IMR-90 (cell line): Measurements from ENCODE around the gene DHX38. TPM values are rescaled to one million over a fixed set of nuclear protein-coding genes. Genes with fewer than 3 reads are reported as not detected.

Experiments
- ATAC-seq: fragments of 200-7000 bp; cut with Tn5 transposase; 2 replicates; pipeline ENCODE4 v1.9.1; 2020; ENCODE audit warnings: low read depth, mild to moderate bottlenecking, moderate library complexity
- BruUV-seq: library from RNA; stranded (reverse); fragments of 400-500 nt; replicated peaks from 2 replicates; lab custom pipeline; 2021; lab: Mats Ljungman, UMichigan
- CTCF ChIA-PET: fragments of 300-600 bp; formaldehyde crosslinking; extraction: SDS; loops from one replicate; lab custom pipeline; 2021; ENCODE audit warnings: antibody characterized with exemption; lab: Yijun Ruan, JAX
- POLR2A ChIA-PET: fragments of 300-600 bp; sonication (Branson Sonifier 250); formaldehyde crosslinking; loops from one replicate; lab custom pipeline; 2022; ENCODE audit warnings: antibody characterized with exemption; ENCODE audit not compliant: unreplicated experiment; lab: Charles Lee
- DNase-seq: peaks from one replicate; pipeline ENCODE4 v3.0.0; 2013
- H2AFZ ChIP-seq: replicated peaks from 2 replicates; pipeline ENCODE3; 2013; ENCODE audit warnings: low read length, mild to moderate bottlenecking; ENCODE audit not compliant: poor library complexity
- H2AK5ac ChIP-seq: 2 replicates; pipeline ENCODE4 v1.6.1; 2013; ENCODE audit warnings: low read depth, low read length, inconsistent platforms
- H2AK9ac ChIP-seq: replicated peaks from 2 replicates; pipeline ENCODE3; 2013; ENCODE audit warnings: mild to moderate bottlenecking, low read depth, low read length, moderate library complexity; ENCODE audit not compliant: poor library complexity
- H2BK120ac ChIP-seq: 2 replicates; pipeline ENCODE4 v1.6.1; 2013; ENCODE audit warnings: low read depth, low read length, inconsistent platforms
- H2BK15ac ChIP-seq: 3 replicates; pipeline ENCODE4 v1.6.1; 2013; ENCODE audit warnings: low read depth, low read length, inconsistent platforms
- H2BK20ac ChIP-seq: 2 replicates; pipeline ENCODE4 v1.6.1; 2013; ENCODE audit warnings: low read depth, mild to moderate bottlenecking, inconsistent platforms, low read length, moderate library complexity
- H2BK5ac ChIP-seq: 2 replicates; pipeline ENCODE4 v1.6.1; 2013; ENCODE audit warnings: mild to moderate bottlenecking, low read depth, low read length, inconsistent platforms; ENCODE audit not compliant: poor library complexity, severe bottlenecking
- H3K14ac ChIP-seq: replicated peaks from 2 replicates; pipeline ENCODE4 v1.6.1; 2013; ENCODE audit warnings: low read depth, low read length, inconsistent platforms
- H3K18ac ChIP-seq: 2 replicates; pipeline ENCODE4 v1.6.1; 2013; ENCODE audit warnings: low read depth, low read length, control low read depth
- H3K23ac ChIP-seq: 2 replicates; pipeline ENCODE4 v1.6.1; 2013; ENCODE audit warnings: low read depth, low read length, inconsistent platforms
- H3K27ac ChIP-seq: 2 replicates; pipeline ENCODE4 v1.5.1; 2013; ENCODE audit warnings: mild to moderate bottlenecking, control low read depth, low read length; ENCODE audit not compliant: insufficient read depth
- H3K27me3 ChIP-seq: 2 replicates; pipeline ENCODE4 v1.6.1; 2013; ENCODE audit warnings: low read length; ENCODE audit not compliant: control insufficient read depth, insufficient read depth
- H3K36me3 ChIP-seq: 2 replicates; pipeline ENCODE4 v1.6.1; 2013; ENCODE audit warnings: low read length, mixed read lengths; ENCODE audit not compliant: control insufficient read depth, insufficient read depth
- H3K4ac ChIP-seq: 2 replicates; pipeline ENCODE4 v1.6.1; 2013; ENCODE audit warnings: low read depth, low read length, inconsistent platforms
- H3K4me1 ChIP-seq: 2 replicates; pipeline ENCODE4 v1.6.1; 2013; ENCODE audit warnings: low read length, mixed read lengths; ENCODE audit not compliant: control insufficient read depth, insufficient read depth
- H3K4me2 ChIP-seq: 2 replicates; pipeline ENCODE4 v1.6.1; 2013; ENCODE audit warnings: low read depth, mild to moderate bottlenecking, control low read depth, low read length, moderate library complexity
- H3K4me3 ChIP-seq: 2 replicates; pipeline ENCODE4 v1.5.1; 2013; ENCODE audit warnings: low read depth, mild to moderate bottlenecking, control low read depth, low read length, moderate library complexity; ENCODE audit not compliant: insufficient read depth
- H3K56ac ChIP-seq: 2 replicates; pipeline ENCODE4 v1.6.1; 2013; ENCODE audit warnings: low read length, inconsistent platforms; ENCODE audit not compliant: insufficient read depth; ENCODE audit errors: extremely low read depth
- H3K79me1 ChIP-seq, 2 experiments: 2 replicates each; pipeline ENCODE4 v1.6.1; 2013; ENCODE audit warnings: low read length in 2 of 2, inconsistent platforms in 1 of 2, low read depth in 1 of 2
- H3K9ac ChIP-seq: 2 replicates; pipeline ENCODE4 v1.6.1; 2013; ENCODE audit warnings: low read depth, low read length, control low read depth
- H3K9me1 ChIP-seq: 2 replicates; pipeline ENCODE4 v1.6.1; 2013; ENCODE audit warnings: low read length, inconsistent platforms; ENCODE audit not compliant: insufficient read depth
- H3K9me3 ChIP-seq: 2 replicates; pipeline ENCODE4 v1.6.1; 2013; ENCODE audit warnings: low read length; ENCODE audit not compliant: control insufficient read depth, insufficient read depth
- H4K20me1 ChIP-seq: 2 replicates; pipeline ENCODE4 v1.6.1; 2013; ENCODE audit warnings: low read length, inconsistent platforms; ENCODE audit not compliant: insufficient read depth
- H4K5ac ChIP-seq: 2 replicates; pipeline ENCODE4 v1.6.1; 2013; ENCODE audit warnings: mild to moderate bottlenecking, low read depth, low read length, control low read depth
- H4K8ac ChIP-seq, 2 experiments: 2 replicates each; pipeline ENCODE4 v1.6.1; 2013; ENCODE audit warnings: low read depth in 2 of 2, low read length in 2 of 2, control low read depth in 1 of 2, inconsistent platforms in 1 of 2
- H4K91ac ChIP-seq: 2 replicates; pipeline ENCODE4 v1.6.1; 2013; ENCODE audit warnings: low read depth, low read length, inconsistent platforms; ENCODE audit not compliant: insufficient read depth
- BHLHE40 ChIP-seq: fragments of 150-350 bp; IDR thresholded peaks from 2 replicates; pipeline ENCODE4 v1.6.1; 2016; ENCODE audit warnings: mild to moderate bottlenecking, low read depth, low read length
- CEBPB ChIP-seq: IDR thresholded peaks from 2 replicates; pipeline ENCODE4 v1.6.1; 2012; ENCODE audit warnings: low read depth, low read length, improper control_type of control experiment
- CHD1 ChIP-seq: IDR thresholded peaks from 2 replicates; pipeline ENCODE4 v1.6.1; 2012; ENCODE audit warnings: low read depth, low read length, improper control_type of control experiment
- CTCF ChIP-seq: conservative IDR thresholded peaks from 2 replicates; pipeline ENCODE4 v1.5.1; 2012; ENCODE audit warnings: mild to moderate bottlenecking, low read depth, low read length, improper control_type of control experiment
- ELK1 ChIP-seq: fragments of 150-350 bp; IDR thresholded peaks from 2 replicates; pipeline ENCODE4 v1.6.1; 2016; ENCODE audit warnings: low read depth, mild to moderate bottlenecking, low read length, moderate library complexity, borderline replicate concordance
- FOS ChIP-seq: fragments of 150-350 bp; IDR thresholded peaks from 2 replicates; pipeline ENCODE4 v1.6.1; 2016; ENCODE audit warnings: low read depth, low read length
- MAFK ChIP-seq: IDR thresholded peaks from 2 replicates; pipeline ENCODE4 v1.6.1; 2012; ENCODE audit warnings: low read depth, low read length, improper control_type of control experiment
- MAZ ChIP-seq: IDR thresholded peaks from 2 replicates; pipeline ENCODE4 v1.6.1; 2012; ENCODE audit warnings: low read depth, mild to moderate bottlenecking, low read length, improper control_type of control experiment, moderate library complexity, borderline replicate concordance
- POLR2A ChIP-seq: IDR thresholded peaks from 2 replicates; pipeline ENCODE4 v1.6.1; 2012; ENCODE audit warnings: mild to moderate bottlenecking, low read depth, low read length
- RFX5 ChIP-seq: IDR thresholded peaks from 2 replicates; pipeline ENCODE4 v1.8.0; 2012; ENCODE audit warnings: low read depth, mild to moderate bottlenecking, low read length, moderate library complexity
- USF2 ChIP-seq: fragments of 150-350 bp; IDR thresholded peaks from 2 replicates; pipeline ENCODE4 v1.6.1; 2017; ENCODE audit warnings: mild to moderate bottlenecking, antibody characterized with exemption, low read length, low read depth
- WGBS, 2 experiments: methylation state at CpG; one replicate each; pipeline versions ENCODE4 v1.1.5 to v1.1.7; 2013; ENCODE audit warnings: missing lambda C conversion rate in 2 of 2; ENCODE audit not compliant: insufficient read length in 1 of 2; ENCODE audit errors: extremely low coverage in 2 of 2; 5-methylcytosine and 5-hydroxymethylcytosine counted together
- dilution Hi-C: fragments of 300-500 bp; cut with HindIII; formaldehyde crosslinking; loops from one replicate; pipeline ENCODE4 v1.14.3; 2018; ENCODE audit warnings: low sequenced_read_pairs; ENCODE audit not compliant: unreplicated experiment
- in situ Hi-C: fragments of 300-500 bp; cut with MboI; formaldehyde crosslinking; loops from 3 replicates; pipeline ENCODE4 v1.14.3; 2019; ENCODE audit warnings: low sequenced_read_pairs, inconsistent platforms, mixed read lengths
- intact Hi-C: fragments of 100-400 bp; cut with micrococcal nuclease; formaldehyde crosslinking; loops from 2 replicates; pipeline ENCODE4 v1.10.0; 2022
- polyA plus RNA-seq, 3 experiments: library from polyadenylated mRNA; depleted of rRNA; stranded (reverse); fragments of >200 nt; gene quantifications; 2 replicates each; pipeline ENCODE4 v1.2.3, GENCODE V29; 2012; ENCODE audit warnings: low replicate concordance in 1 of 3
- total RNA-seq: library from RNA; depleted of rRNA; stranded (reverse); fragments of >200 nt; gene quantifications from 2 replicates; pipeline ENCODE4 v1.2.3, GENCODE V29; 2012

Gene DHX38
- total and polyA plus RNA-seq, 2 of the 4 experiments (the other 2 are of a cell fraction): 45.4 to 49.6 TPM

GRCh38 chr16:72104905-72105304, 11.3 kb downstream of the DHX38 start:
- no peak overlapping the region for H3K18ac ChIP-seq
- WGBS, 2 experiments: 90% methylated on average over 2 of the region's 9 CpGs; no CpG with 5 or more reads in 1 of the 2 experiments
- no peak overlapping the region for H3K23ac ChIP-seq
- no peak overlapping the region for H3K4me3 ChIP-seq
- in situ Hi-C loops (no loop called here), dilution Hi-C loops (no loop called here), intact Hi-C loops (no loop called here)
- H2AK5ac ChIP-seq: no peak overlapping the region
- no peak overlapping the region for H3K27ac ChIP-seq
- no peaks in the 10 kb centered on the region for H3K27me3 ChIP-seq
- H3K9me3 ChIP-seq: no peaks in the 10 kb centered on the region
- no TSS peak for BruUV-seq
- no peak overlapping the region for H3K4ac ChIP-seq
- no peak overlapping the region for H4K8ac ChIP-seq
- no peak overlapping the region for H2BK5ac ChIP-seq
- H3K4me1 ChIP-seq: no peaks in the 10 kb centered on the region
- H4K20me1 ChIP-seq: no peaks in the 10 kb centered on the region
- no peak overlapping the region for H3K4me2 ChIP-seq
- H4K91ac ChIP-seq: no peak overlapping the region
- ChIA-PET CTCF (no interaction called here), POLR2A (no interaction called here)
- no peak overlapping the region for H2AFZ ChIP-seq
- ATAC-seq (no peak), DNase-seq (no peak)
- H2BK20ac ChIP-seq: no peak overlapping the region
- no peak overlapping the region for H3K9ac ChIP-seq
- H2AK9ac ChIP-seq: no peak overlapping the region
- no peak overlapping the region for H3K56ac ChIP-seq
- no peak overlapping the region for H3K14ac ChIP-seq
- no peak overlapping the region for H2BK120ac ChIP-seq
- H3K79me1 ChIP-seq: no peaks in the 10 kb centered on the region; a peak in 1 of 4 replicates
- TF ChIP-seq BHLHE40: no peak
- TF ChIP-seq CTCF: no peak
- TF ChIP-seq ELK1: no peak
- no peak for TF ChIP-seq CHD1
- TF ChIP-seq RFX5: no peak
- no peak for TF ChIP-seq MAZ
- no peak for TF ChIP-seq MAFK
- TF ChIP-seq FOS: no peak
- no peak for TF ChIP-seq CEBPB
- no peak for TF ChIP-seq USF2
- TF ChIP-seq POLR2A: no peak
- no peak overlapping the region for H4K5ac ChIP-seq
- no peaks in the 10 kb centered on the region; the same call in 1 of the 2 replicates for H3K9me1 ChIP-seq
- no peak overlapping the region for H2BK15ac ChIP-seq
- H3K36me3 ChIP-seq: peaks cover 90% of the 10 kb centered on the region
